Mucosa of descending colon (tissue), 3 donors: Measurements from ENCODE around the gene FGF18. TPM values are rescaled to one million over a fixed set of nuclear protein-coding genes. Genes with fewer than 3 reads are reported as not detected.

ENCODE experiments used
- ATAC-seq: fragments of 200-7000 bp; cut with Tn5 transposase; one replicate; pipeline ENCODE4 v1.9.1; 2020; ENCODE audit warnings: mild to moderate bottlenecking, moderate library complexity
- DNase-seq, 3 donors: peaks; one replicate each; pipeline ENCODE4 v3.0.0-alpha.2; 2020
- H3K36me3 ChIP-seq: fragments of 200-600 bp; one replicate; pipeline ENCODE4 v1.8.0; 2021; ENCODE audit warnings: low read depth, mild to moderate bottlenecking
- H3K4me1 ChIP-seq: fragments of 200-600 bp; one replicate; pipeline ENCODE4 v1.8.0; 2021; ENCODE audit warnings: low read depth, mild to moderate bottlenecking
- H3K4me3 ChIP-seq: fragments of 200-600 bp; one replicate; pipeline ENCODE4 v1.8.0; 2021; ENCODE audit warnings: mild to moderate bottlenecking
- H3K9me3 ChIP-seq: fragments of 200-600 bp; one replicate; pipeline ENCODE4 v1.8.0; 2021; ENCODE audit warnings: mild to moderate bottlenecking
- CTCF ChIP-seq: fragments of 200-600 bp; IDR thresholded peaks from one replicate; pipeline ENCODE4 v1.8.0; 2022; ENCODE audit warnings: antibody characterized with exemption, mild to moderate bottlenecking
- intact Hi-C, 2 donors: fragments of 100-400 bp; cut with DNase I in 1 of 2; cut with micrococcal nuclease in 1 of 2; formaldehyde crosslinking; loops; one replicate each; pipeline versions ENCODE4 v1.11.0 to v1.11.1; 2022; cut with DNase I, micrococcal nuclease
- total RNA-seq, 3 donors: library from RNA; stranded (reverse); fragmentation: NEBNext Ultra II Directional in 2 of 3; extraction: Animal tissue kit (Norgen Biotek cat#: 25700) in 2 of 3; gene quantifications; one replicate each; pipeline versions ENCODE4 v1.2.1 to v1.2.4, GENCODE V29; 2021 to 2023
- donor health status: DM: no; HTN: no; CAD: no; lungs with moderate emphysema.
- donor health status: DM: no; HTN: no; CAD: no.
- donor health status: DM: no; HTN: yes; CAD: no.

FGF18 gene
- total RNA-seq, 3 donors from 2014 or later, result 0.16 to 0.63 TPM; not detected in 1

- TF ChIP-seq CTCF, result no peak
- Histone ChIP-seq H3K4me1 (no peaks in the 10 kb centered on the region), H3K9me3 (no peaks in the 10 kb centered on the region), H3K4me3 (no peak overlapping the region), H3K36me3 (no peaks in the 10 kb centered on the region)
- intact Hi-C loops, result no loop called here
- ATAC-seq (no peak), DNase-seq (no peak)
These were observed 17.9 kb downstream of the FGF18 start for GRCh38 chr5:171437286-171437821.

GRCh38 chr5:171438738-171439137 is 19.3 kb downstream of the FGF18 start:
- no peaks in the 10 kb centered on the region for H3K36me3 ChIP-seq
- H3K4me1 ChIP-seq, result no peaks in the 10 kb centered on the region
- H3K9me3 ChIP-seq, result no peaks in the 10 kb centered on the region
- DNase-seq (no peak), ATAC-seq (no peak)
- intact Hi-C loops, result no loop called here
- no peak for TF ChIP-seq CTCF
- H3K4me3 ChIP-seq, result no peak overlapping the region

- Histone ChIP-seq H3K4me3 (no peak overlapping the region), H3K4me1 (no peaks in the 10 kb centered on the region), H3K9me3 (no peaks in the 10 kb centered on the region), H3K36me3 (no peaks in the 10 kb centered on the region)
- DNase-seq (no peak), ATAC-seq (no peak)
- intact Hi-C loops, result no loop called here
- no peak for TF ChIP-seq CTCF
These were observed 21.9 kb downstream of the FGF18 start for GRCh38 chr5:171441246-171441791.

- DNase-seq (no peak), ATAC-seq (no peak)
- Histone ChIP-seq H3K4me3 (no peak overlapping the region), H3K36me3 (no peaks in the 10 kb centered on the region), H3K4me1 (no peaks in the 10 kb centered on the region), H3K9me3 (no peaks in the 10 kb centered on the region)
- TF ChIP-seq CTCF, result no peak
- intact Hi-C loops, result no loop called here
These were observed 23.0 kb downstream of the FGF18 start for GRCh38 chr5:171442287-171443042.

- no peaks in the 10 kb centered on the region for H3K9me3 ChIP-seq
- ATAC-seq, result no peak
- intact Hi-C loops, result no loop called here
- H3K36me3 ChIP-seq, result no peaks in the 10 kb centered on the region
- TF ChIP-seq CTCF, result no peak
- no peaks in the 10 kb centered on the region for H3K4me1 ChIP-seq
- no peak for DNase-seq
- no peak overlapping the region for H3K4me3 ChIP-seq
These were observed 25.1 kb downstream of the FGF18 start for GRCh38 chr5:171444582-171444981.
